HCT116 (cell line): Measurements from ENCODE around the gene TBC1D14. TPM values are rescaled to one million over a fixed set of nuclear protein-coding genes. Genes with fewer than 3 reads are reported as not detected.

Source experiments
- ATAC-seq: fragments of 200-7000 bp; cut with Tn5 transposase; 2 replicates; pipeline ENCODE4 v1.9.1; 2020; ENCODE audit warnings: mild to moderate bottlenecking, moderate library complexity
- BruUV-seq: library from RNA; stranded (reverse); fragments of 400-500 nt; replicated peaks from 2 replicates; lab custom pipeline; 2021; lab: Mats Ljungman, UMichigan
- CTCF ChIA-PET: fragments of 300-600 bp; sonication (Branson Sonifier 250); formaldehyde crosslinking; loops from one replicate; lab custom pipeline; 2021; ENCODE audit warnings: antibody characterized with exemption; lab: Charles Lee
- POLR2A ChIA-PET: fragments of 300-600, 350-600 bp; sonication (Branson Sonifier 250); formaldehyde crosslinking; loops from one replicate; lab custom pipeline; 2021; ENCODE audit warnings: antibody characterized with exemption; lab: Charles Lee
- RAD21 ChIA-PET, 2 experiments: fragments of 300-600 bp; sonication (Branson Sonifier 250); formaldehyde crosslinking; loops; one replicate each; lab custom pipeline; 2023; ENCODE audit warnings: low total read pairs in 2 of 2; ENCODE audit not compliant: uncharacterized antibody in 2 of 2, unreplicated experiment in 2 of 2, low non-redundant PET in 1 of 2; lab: Charles Lee
- DNase-seq: peaks from one replicate; pipeline ENCODE4 v3.0.0-alpha.2; 2010; ENCODE audit warnings: low read depth, low spot score
- H2AFZ ChIP-seq: fragments of 200-600 bp; shearing (Covaris generic), sonication (generic); 2 replicates; pipeline ENCODE4 v1.6.1; 2017; ENCODE audit warnings: low read depth, mixed run types, mixed read lengths, antibody characterized with exemption, low read length; ENCODE audit not compliant: poor library complexity, severe bottlenecking
- H3K27ac ChIP-seq: 2 replicates; pipeline ENCODE4 v1.5.1; 2012; ENCODE audit warnings: low read depth, low read length
- H3K27me3 ChIP-seq: fragments of 200-600 bp; sonication (generic); 2 replicates; pipeline ENCODE4 v1.6.1; 2016; ENCODE audit warnings: mixed run types, low read length, mixed read lengths; ENCODE audit not compliant: insufficient read depth
- H3K36me3 ChIP-seq, 2 experiments: fragments of 200-500 bp in 1 of 2; fragments of 200-600 bp in 1 of 2; sonication (Bioruptor generic) in 1 of 2; sonication (generic) in 1 of 2; 2 replicates each; pipeline versions ENCODE4 v1.5.1 to v1.6.1; 2014 to 2016; ENCODE audit warnings: low read length in 2 of 2, inconsistent platforms in 1 of 2, mixed read lengths in 1 of 2, mixed run types in 1 of 2; ENCODE audit not compliant: insufficient read depth in 2 of 2, control insufficient read depth in 1 of 2
- H3K4me1 ChIP-seq, 2 experiments: fragments of 200-600 bp in 1 of 2; sonication (generic) in 1 of 2; 2 replicates each; pipeline versions ENCODE4 v1.5.1 to v1.6.1; 2012 to 2017; ENCODE audit warnings: low read length in 2 of 2, inconsistent platforms in 1 of 2, mild to moderate bottlenecking in 1 of 2, mixed read lengths in 1 of 2, mixed run types in 1 of 2, moderate library complexity in 1 of 2; ENCODE audit not compliant: insufficient read depth in 2 of 2, control insufficient read depth in 1 of 2
- H3K4me2 ChIP-seq: fragments of 200-600 bp; sonication (generic); 2 replicates; pipeline ENCODE4 v1.6.1; 2017; ENCODE audit warnings: mixed run types, low read length, mixed read lengths
- H3K4me3 ChIP-seq, 2 experiments: fragments of 200-600 bp in 1 of 2; sonication (generic) in 1 of 2; replicated peaks in 1 of 2; 2 replicates each; pipeline ENCODE4 v1.5.1; 2011 to 2016; ENCODE audit warnings: low read length in 2 of 2, control low read depth in 1 of 2, low read depth in 1 of 2, mild to moderate bottlenecking in 1 of 2, mixed read lengths in 1 of 2, mixed run types in 1 of 2
- H3K79me2 ChIP-seq: fragments of 200-600 bp; sonication (generic); 2 replicates; pipeline ENCODE4 v1.6.1; 2017; ENCODE audit warnings: mild to moderate bottlenecking, mixed run types, low read length, moderate library complexity, mixed read lengths; ENCODE audit not compliant: insufficient read depth
- H3K9ac ChIP-seq: fragments of 200-600 bp; sonication (generic); 2 replicates; pipeline ENCODE4 v1.6.1; 2016; ENCODE audit warnings: low read length, mixed read lengths
- H3K9me2 ChIP-seq: fragments of 200-600 bp; sonication (generic), shearing (Covaris generic); 2 replicates; pipeline ENCODE4 v1.6.1; 2017; ENCODE audit warnings: mixed run types, mild to moderate bottlenecking, moderate library complexity; ENCODE audit not compliant: insufficient read depth
- H3K9me3 ChIP-seq, 2 experiments: fragments of 200-500 bp in 1 of 2; fragments of 200-600 bp in 1 of 2; sonication (Bioruptor generic) in 1 of 2; sonication (generic) in 1 of 2; 2 replicates each; pipeline ENCODE4 v1.6.1; 2014 to 2017; ENCODE audit warnings: low read length in 2 of 2, mixed read lengths in 2 of 2, inconsistent platforms in 1 of 2, low read depth in 1 of 2, mild to moderate bottlenecking in 1 of 2, mixed run types in 1 of 2, moderate library complexity in 1 of 2; ENCODE audit not compliant: control insufficient read depth in 1 of 2, insufficient read depth in 1 of 2
- H4K20me1 ChIP-seq: fragments of 200-600 bp; sonication (generic), shearing (Covaris generic); 2 replicates; pipeline ENCODE4 v1.6.1; 2017; ENCODE audit warnings: mixed run types, mild to moderate bottlenecking, moderate library complexity; ENCODE audit not compliant: insufficient read depth
- CBX3 ChIP-seq: IDR thresholded peaks from 2 replicates; pipeline ENCODE4 v1.6.1; 2012; ENCODE audit warnings: low read depth
- CEBPB ChIP-seq: IDR thresholded peaks from 2 replicates; pipeline ENCODE4 v1.6.1; 2012; ENCODE audit warnings: low read depth
- CTCF ChIP-seq, 3 experiments: fragments of 200-600 bp in 1 of 3; sonication (generic) in 1 of 3; IDR thresholded peaks in 2 of 3; conservative IDR thresholded peaks in 1 of 3; 2 replicates each; pipeline ENCODE4 v1.5.1; 2012 to 2017; ENCODE audit warnings: low read depth in 2 of 3, low read length in 2 of 3, antibody characterized with exemption in 1 of 3, borderline replicate concordance in 1 of 3, control low read depth in 1 of 3, mild to moderate bottlenecking in 1 of 3, mixed read lengths in 1 of 3, mixed run types in 1 of 3, moderate library complexity in 1 of 3; ENCODE audit not compliant: insufficient read depth in 1 of 3
- EGR1 ChIP-seq: IDR thresholded peaks from 2 replicates; pipeline ENCODE4 v1.6.1; 2012; ENCODE audit warnings: low read depth
- EZH2phosphoT487 ChIP-seq: fragments of 200-600 bp; IDR thresholded peaks from 2 replicates; pipeline ENCODE4 v1.6.1; 2018; ENCODE audit warnings: antibody characterized with exemption, borderline replicate concordance
- FOSL1 ChIP-seq: IDR thresholded peaks from 2 replicates; pipeline ENCODE4 v1.6.1; 2012; ENCODE audit warnings: low read depth
- JUND ChIP-seq: IDR thresholded peaks from 2 replicates; pipeline ENCODE4 v1.6.1; 2012
- POLR2A ChIP-seq: IDR thresholded peaks from 2 replicates; pipeline ENCODE4 v1.7.0; 2011; ENCODE audit warnings: borderline replicate concordance; ENCODE audit not compliant: insufficient read depth, insufficient read length; ENCODE audit errors: extremely low read depth
- POLR2AphosphoS5 ChIP-seq: IDR thresholded peaks from 2 replicates; pipeline ENCODE4 v1.6.1; 2011; ENCODE audit warnings: mild to moderate bottlenecking, low read depth, low read length, moderate library complexity
- RAD21 ChIP-seq: IDR thresholded peaks from 2 replicates; pipeline ENCODE4 v1.6.1; 2012; ENCODE audit warnings: low read depth, mild to moderate bottlenecking
- REST ChIP-seq: IDR thresholded peaks from 2 replicates; pipeline ENCODE4 v1.6.1; 2012; ENCODE audit warnings: low read depth
- SIN3A ChIP-seq: IDR thresholded peaks from 2 replicates; pipeline ENCODE4 v1.6.1; 2012; ENCODE audit warnings: low read depth
- SP1 ChIP-seq: IDR thresholded peaks from 2 replicates; pipeline ENCODE4 v1.6.1; 2012; ENCODE audit warnings: low read depth
- SRF ChIP-seq: IDR thresholded peaks from 2 replicates; pipeline ENCODE4 v1.6.1; 2012; ENCODE audit warnings: low read depth
- ZBTB33 ChIP-seq: IDR thresholded peaks from 2 replicates; pipeline ENCODE4 v1.6.1; 2011; ENCODE audit warnings: mild to moderate bottlenecking, low read length, moderate library complexity; ENCODE audit not compliant: insufficient replicate concordance; ENCODE audit errors: extremely low read depth
- ZFX ChIP-seq: fragments of 450-650 bp; IDR thresholded peaks from 2 replicates; pipeline ENCODE4 v1.6.1; 2017
- intact Hi-C: fragments of 100-400 bp; cut with micrococcal nuclease; formaldehyde crosslinking; loops from 2 replicates; pipeline ENCODE4 v1.10.0; 2022
- total RNA-seq: library from RNA; stranded (reverse); gene quantifications from one replicate; pipeline ENCODE4 v1.2.1, GENCODE V29; 2021; ENCODE audit not compliant: unreplicated experiment

TBC1D14 gene
- total RNA-seq, 1 experiment from 2014 or later: 62.9 TPM

GRCh38 chr4:6957994-6958393, 48.4 kb downstream of the TBC1D14 start:
- Histone ChIP-seq H3K4me2 (no peak overlapping the region), H3K27ac (no peak overlapping the region), H3K9ac (no peak overlapping the region), H3K4me3 (no peak overlapping the region), H3K27me3 (no peaks in the 10 kb centered on the region), H2AFZ (no peak overlapping the region), H3K36me3 (no peaks in the 10 kb centered on the region), H3K9me3 (no peaks in the 10 kb centered on the region), H3K79me2 (peaks cover 35% of the 10 kb centered on the region), H4K20me1 (no peaks in the 10 kb centered on the region), H3K4me1 (peaks cover 10 to 24% of the 10 kb centered on the region in 2 experiments; a peak in 3 of 4 replicates)
- no TSS peak for BruUV-seq
- DNase-seq: no peak
- CTCF ChIA-PET: no interaction called here
- POLR2A ChIA-PET: no interaction called here
- intact Hi-C loops: no loop called here
- no peak for TF ChIP-seq ZBTB33
- no peak for TF ChIP-seq JUND
- TF ChIP-seq EGR1: no peak
- TF ChIP-seq CTCF (IDR thresholded peaks at IDR 0.05 in 2 of 3, conservative IDR thresholded peaks at IDR 0.05 in 1 of 3; ENCODE audit: borderline replicate concordance in 1 of 3, insufficient read depth in 1 of 3, low read depth in 2 of 3, low read length in 2 of 3): no peak
- TF ChIP-seq REST: no peak
- TF ChIP-seq POLR2A: no peak
- no peak for TF ChIP-seq SP1
- TF ChIP-seq EZH2phosphoT487: no peak
- TF ChIP-seq SRF: no peak
- TF ChIP-seq SIN3A: no peak
- no peak for TF ChIP-seq ZFX
- TF ChIP-seq POLR2AphosphoS5: no peak
- no peak for TF ChIP-seq CBX3
- TF ChIP-seq FOSL1: no peak
- no peak for TF ChIP-seq CEBPB
- no peak for TF ChIP-seq RAD21
- TF ChIP-seq, all 23 proteins: peak for 0
- H3K9me2 ChIP-seq: no peaks in the 10 kb centered on the region
- no peak for ATAC-seq
- RAD21 ChIA-PET: no interaction called here
